ENCODE data around the gene YES1. TPM values are rescaled to one million over a fixed set of nuclear protein-coding genes. Genes with fewer than 3 reads are reported as not detected.
"Not testable (repeated sequence)": the region's sequence is repeated elsewhere in the genome, so short reads cannot be mapped to it uniquely, and the experiment has no call there.

Gene YES1
- total RNA-seq, 1 donor from 2014 or later: 56.0 TPM

DNA sequence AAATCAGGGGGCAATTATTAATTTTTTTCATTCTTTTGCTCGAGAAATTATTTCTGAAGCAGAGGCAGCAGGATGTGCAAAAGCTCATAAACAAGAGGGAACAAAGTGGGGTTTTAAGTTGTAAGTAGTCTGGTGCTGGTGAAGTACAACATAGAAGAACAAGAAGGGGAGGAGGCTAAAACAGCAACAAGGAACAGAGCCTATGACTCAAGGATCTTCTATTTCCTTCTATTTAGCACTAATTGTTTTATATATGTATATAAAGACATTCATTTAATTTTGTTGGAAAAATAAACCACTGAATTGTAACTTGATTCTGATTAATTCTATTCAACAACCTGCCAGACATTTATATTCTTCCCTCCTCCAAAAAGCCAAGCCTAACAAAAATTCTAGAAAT is 35.0 kb downstream of the YES1 start:
- H3K36me3 ChIP-seq: no peaks in the 10 kb centered on the region
- no peak overlapping the region for H3K27ac ChIP-seq
- TF ChIP-seq, protein P1, sequence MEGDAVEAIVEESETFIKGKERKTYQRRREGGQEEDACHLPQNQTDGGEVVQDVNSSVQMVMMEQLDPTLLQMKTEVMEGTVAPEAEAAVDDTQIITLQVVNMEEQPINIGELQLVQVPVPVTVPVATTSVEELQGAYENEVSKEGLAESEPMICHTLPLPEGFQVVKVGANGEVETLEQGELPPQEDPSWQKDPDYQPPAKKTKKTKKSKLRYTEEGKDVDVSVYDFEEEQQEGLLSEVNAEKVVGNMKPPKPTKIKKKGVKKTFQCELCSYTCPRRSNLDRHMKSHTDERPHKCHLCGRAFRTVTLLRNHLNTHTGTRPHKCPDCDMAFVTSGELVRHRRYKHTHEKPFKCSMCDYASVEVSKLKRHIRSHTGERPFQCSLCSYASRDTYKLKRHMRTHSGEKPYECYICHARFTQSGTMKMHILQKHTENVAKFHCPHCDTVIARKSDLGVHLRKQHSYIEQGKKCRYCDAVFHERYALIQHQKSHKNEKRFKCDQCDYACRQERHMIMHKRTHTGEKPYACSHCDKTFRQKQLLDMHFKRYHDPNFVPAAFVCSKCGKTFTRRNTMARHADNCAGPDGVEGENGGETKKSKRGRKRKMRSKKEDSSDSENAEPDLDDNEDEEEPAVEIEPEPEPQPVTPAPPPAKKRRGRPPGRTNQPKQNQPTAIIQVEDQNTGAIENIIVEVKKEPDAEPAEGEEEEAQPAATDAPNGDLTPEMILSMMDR (IDR thresholded peaks at IDR 0.05): no peak
- ATAC-seq (no peak), DNase-seq (no peak)
- no peaks in the 10 kb centered on the region for H3K27me3 ChIP-seq
- H3K4me1 ChIP-seq: peaks cover 4% of the 10 kb centered on the region
- intact Hi-C loops (cut with DNase I): no loop called here
- no peaks in the 10 kb centered on the region for H3K9me3 ChIP-seq
- H3K4me3 ChIP-seq: no peak overlapping the region

DNA sequence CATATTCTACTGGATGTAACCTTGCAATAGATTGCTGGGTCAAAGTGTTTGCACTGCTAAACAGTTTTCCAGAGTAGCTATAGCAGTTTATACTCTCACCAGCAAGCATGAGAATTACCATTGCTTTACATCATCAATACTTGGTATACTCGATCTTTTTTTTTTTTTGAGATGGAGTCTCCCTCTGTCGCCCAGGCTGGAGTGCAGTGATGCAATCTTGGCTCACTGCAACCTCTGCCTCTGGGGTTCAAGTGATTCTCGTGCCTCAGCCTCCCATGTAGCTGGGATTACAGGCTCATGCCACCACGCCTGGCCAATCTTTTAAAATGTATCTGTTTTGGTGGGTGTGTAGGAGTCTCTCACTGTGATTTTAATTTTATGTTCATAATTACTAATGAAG is 36.0 kb downstream of the YES1 start:
- intact Hi-C loops (cut with DNase I); H3K27ac ChIP-seq; H3K4me1 ChIP-seq; DNase-seq; H3K9me3 ChIP-seq; H3K36me3 ChIP-seq; H3K4me3 ChIP-seq; ATAC-seq; H3K27me3 ChIP-seq: not testable (repeated sequence)

DNA sequence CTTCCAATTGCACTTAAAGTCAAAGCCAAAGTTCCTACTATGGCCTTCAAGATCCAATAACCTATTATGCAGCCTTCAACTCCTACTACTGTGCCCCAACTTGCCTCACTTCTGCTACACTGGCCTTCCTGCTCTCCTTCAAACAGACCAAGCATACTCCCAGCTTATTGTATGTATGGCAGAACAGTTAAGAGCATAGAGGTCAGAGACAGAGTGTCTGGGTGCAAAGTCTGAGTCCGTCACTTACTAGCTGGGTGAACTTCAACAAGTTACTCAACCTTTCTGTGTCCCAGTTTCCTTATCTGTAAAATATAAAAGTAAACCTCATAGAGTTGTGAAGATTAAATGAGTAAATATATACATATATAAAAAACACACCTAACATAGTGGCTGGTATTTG is 37.2 kb downstream of the YES1 start:
- H3K27ac ChIP-seq: no peak overlapping the region
- ATAC-seq: no peak
- TF ChIP-seq, protein P1 (IDR thresholded peaks at IDR 0.05): no peak
- H3K4me3 ChIP-seq: no peak overlapping the region
- H3K27me3 ChIP-seq: no peaks in the 10 kb centered on the region
- no peaks in the 10 kb centered on the region for H3K9me3 ChIP-seq
- no peaks in the 10 kb centered on the region for H3K36me3 ChIP-seq
- DNase-seq: no peak
- peaks cover 6% of the 10 kb centered on the region for H3K4me1 ChIP-seq
- intact Hi-C loops (cut with DNase I): no loop called here

DNA sequence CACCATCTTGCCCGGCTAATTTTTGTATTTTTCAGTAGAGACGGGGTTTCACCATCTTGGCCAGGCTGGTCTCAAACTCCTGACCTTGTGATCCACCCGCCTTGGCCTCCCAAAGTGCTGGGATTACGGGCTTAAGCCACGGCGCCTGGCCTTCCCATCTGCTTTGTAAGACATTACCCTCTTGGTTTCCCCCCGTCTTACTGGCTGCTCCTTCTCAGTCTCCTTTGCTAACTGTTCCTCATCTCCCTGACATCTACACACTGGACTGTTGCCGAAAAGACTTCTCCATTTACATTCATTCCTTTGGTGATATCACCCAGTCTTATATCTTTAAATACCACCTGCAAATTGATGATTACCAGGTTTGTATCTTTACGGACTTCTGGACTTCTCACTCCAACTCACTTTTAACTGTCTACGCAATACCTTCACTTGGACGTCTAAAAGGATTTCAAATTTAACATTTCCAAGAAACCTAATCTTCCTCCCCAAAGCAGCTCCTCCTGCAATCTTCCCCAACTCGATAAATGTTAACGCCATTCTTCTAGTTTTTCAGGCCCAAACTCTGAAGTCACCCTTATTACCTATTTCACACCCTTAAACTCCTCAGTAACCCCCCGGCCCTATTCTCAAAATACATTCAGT is 37.9 kb downstream of the YES1 start:
- Histone ChIP-seq H3K4me1 (peaks cover 8% of the 10 kb centered on the region), H3K27me3 (no peaks in the 10 kb centered on the region), H3K27ac (no peak overlapping the region), H3K36me3 (no peaks in the 10 kb centered on the region), H3K9me3 (no peaks in the 10 kb centered on the region), H3K4me3 (no peak overlapping the region)
- no peak for ATAC-seq
- TF ChIP-seq, protein P1 (IDR thresholded peaks at IDR 0.05): no peak
- no peak for DNase-seq
- intact Hi-C loops (cut with DNase I): no loop called here

DNA sequence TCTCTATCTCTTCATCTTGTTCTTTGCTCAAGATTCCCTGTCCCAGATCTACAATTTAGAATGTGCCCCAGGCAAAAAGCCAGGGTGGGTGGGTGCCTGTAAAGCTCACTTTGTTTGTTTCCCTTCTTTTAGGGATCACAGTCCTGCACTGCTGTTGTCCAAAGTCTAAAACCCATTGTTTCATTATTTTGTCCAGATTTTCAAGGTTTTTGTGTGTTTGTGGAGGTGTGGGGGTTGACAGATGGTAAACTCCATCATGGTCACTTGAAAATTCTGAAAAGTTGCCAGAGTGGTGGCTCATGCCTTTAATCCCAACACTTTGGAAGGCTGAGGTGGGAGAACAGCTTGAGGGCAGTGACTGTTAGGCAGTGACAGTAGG is 41.5 kb downstream of the YES1 start:
- no peaks in the 10 kb centered on the region for H3K36me3 ChIP-seq
- ATAC-seq: no peak
- intact Hi-C loops (cut with DNase I): no loop called here
- H3K4me1 ChIP-seq: peaks cover 4% of the 10 kb centered on the region
- no peak overlapping the region for H3K4me3 ChIP-seq
- no peaks in the 10 kb centered on the region for H3K9me3 ChIP-seq
- no peaks in the 10 kb centered on the region for H3K27me3 ChIP-seq
- DNase-seq: no peak
- H3K27ac ChIP-seq: no peak overlapping the region
- TF ChIP-seq, protein P1 (IDR thresholded peaks at IDR 0.05): no peak

DNA sequence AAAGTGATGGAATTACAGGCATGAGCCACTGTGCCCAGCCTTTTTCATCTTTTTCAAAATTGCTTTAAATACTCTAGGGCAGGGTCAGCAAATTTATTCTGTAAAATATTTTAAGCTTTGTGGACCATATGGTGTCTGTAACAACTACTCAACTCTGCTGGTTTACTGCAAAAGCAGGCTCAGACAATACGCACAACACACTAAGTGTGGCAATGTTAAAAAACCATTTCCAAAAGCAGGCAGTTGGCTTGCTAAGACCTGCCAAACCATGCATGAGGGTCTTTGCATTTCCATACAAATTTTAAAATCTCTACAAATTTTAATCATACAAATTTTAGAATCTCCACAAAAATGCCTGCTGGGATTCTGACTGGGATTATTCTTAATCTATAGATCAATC is 44.1 kb downstream of the YES1 start:
- TF ChIP-seq, protein P1 (IDR thresholded peaks at IDR 0.05): no peak
- Histone ChIP-seq H3K9me3 (no peaks in the 10 kb centered on the region), H3K4me1 (peaks cover 4% of the 10 kb centered on the region), H3K4me3 (no peak overlapping the region), H3K27me3 (no peaks in the 10 kb centered on the region), H3K36me3 (no peaks in the 10 kb centered on the region), H3K27ac (no peak overlapping the region)
- intact Hi-C loops (cut with DNase I): no loop called here
- ATAC-seq (no peak), DNase-seq (no peak)
